ENCODE measurements around the gene TPD52L1. TPM values are rescaled to one million over a fixed set of nuclear protein-coding genes. Genes with fewer than 3 reads are reported as not detected.

TPD52L1 gene
- total RNA-seq, 1 experiment from 2014 or later, result 6.4 TPM

- DNase-seq (ENCODE audit: low read depth), result no peak
Measured at GRCh38 chr6:125236536-125237327, 83.2 kb downstream of the TPD52L1 start.

- no peak for DNase-seq (ENCODE audit: low read depth)
Measured at GRCh38 chr6:125237764-125238163, 84.2 kb downstream of the TPD52L1 start.

- no peak for DNase-seq (ENCODE audit: low read depth)
Measured at GRCh38 chr6:125245109-125245508, 91.5 kb downstream of the TPD52L1 start.

- DNase-seq (ENCODE audit: low read depth), result no peak
Measured at GRCh38 chr6:125245523-125246264, 92.1 kb downstream of the TPD52L1 start.

- no peak for DNase-seq (ENCODE audit: low read depth)
Measured at GRCh38 chr6:125246566-125246965, 93.0 kb downstream of the TPD52L1 start.

GRCh38 chr6:125248136-125248535, 94.6 kb downstream of the TPD52L1 start:
- DNase-seq (ENCODE audit: low read depth), result no peak

- DNase-seq (ENCODE audit: low read depth), result no peak
Measured at GRCh38 chr6:125250511-125250910, 96.9 kb downstream of the TPD52L1 start.

GRCh38 chr6:125251516-125252220, 98.1 kb downstream of the TPD52L1 start:
- no peak for DNase-seq (ENCODE audit: low read depth)

GRCh38 chr6:125252891-125253290, 99.3 kb downstream of the TPD52L1 start:
- DNase-seq (ENCODE audit: low read depth), result no peak

GRCh38 chr6:125253881-125254280, 100.3 kb downstream of the TPD52L1 start:
- DNase-seq (ENCODE audit: low read depth), result no peak

GRCh38 chr6:125254321-125254720, 100.7 kb downstream of the TPD52L1 start:
- DNase-seq (ENCODE audit: low read depth), result no peak

- DNase-seq (ENCODE audit: low read depth), result no peak
Measured at GRCh38 chr6:125255201-125255600, 101.6 kb downstream of the TPD52L1 start.

- no peak for DNase-seq (ENCODE audit: low read depth)
Measured at GRCh38 chr6:125257351-125257750, 103.8 kb downstream of the TPD52L1 start.

GRCh38 chr6:125258651-125259353, 105.2 kb downstream of the TPD52L1 start:
- no peak for DNase-seq (ENCODE audit: low read depth)

- no peak for DNase-seq (ENCODE audit: low read depth)
Measured at GRCh38 chr6:125259354-125259736, 105.8 kb downstream of the TPD52L1 start.

- DNase-seq (ENCODE audit: low read depth), result no peak
Measured at GRCh38 chr6:125262016-125263013, 108.7 kb downstream of the TPD52L1 start.

- no peak for DNase-seq (ENCODE audit: low read depth)
Measured at GRCh38 chr6:125264476-125264875, 110.9 kb downstream of the TPD52L1 start.

- peak; percentile 28 for DNase-seq (ENCODE audit: low read depth)
Measured at GRCh38 chr6:125267806-125268523, 114.4 kb downstream of the TPD52L1 start.

GRCh38 chr6:125268765-125269164, 115.2 kb downstream of the TPD52L1 start:
- DNase-seq (ENCODE audit: low read depth), result no peak

Data from Daoy (cell line).